BLaER1 treated with 17β-estradiol and CSF1 and Interleukin-3, amounts not matched to agents 10 nM and 100 nM (cell line): Measurements from ENCODE around the gene INAVA.
"Not testable (repeated sequence)": the region's sequence is repeated elsewhere in the genome, so short reads cannot be mapped to it uniquely, and the experiment has no call there.

Source experiments
- H3K27ac ChIP-seq, 11 experiments: shearing (Covaris generic); formaldehyde crosslinking; 2 replicates each; pipeline ENCODE4 v1.8.1; 2022
- H3K27me3 ChIP-seq, 11 experiments: shearing (Covaris generic); formaldehyde crosslinking; 2 replicates each; pipeline ENCODE4 v1.8.1; 2022
- H3K36me3 ChIP-seq, 11 experiments: shearing (Covaris generic); formaldehyde crosslinking; 2 replicates each; pipeline ENCODE4 v1.8.1; 2022
- H3K4me1 ChIP-seq, 10 experiments: shearing (Covaris generic); formaldehyde crosslinking; 2 replicates each; pipeline ENCODE4 v1.8.1; 2022
- H3K4me2 ChIP-seq, 11 experiments: shearing (Covaris generic); formaldehyde crosslinking; 2 replicates each; pipeline ENCODE4 v1.8.1; 2022
- H3K4me3 ChIP-seq, 10 experiments: shearing (Covaris generic); formaldehyde crosslinking; 2 replicates each; pipeline ENCODE4 v1.8.1; 2022
- H3K9ac ChIP-seq, 11 experiments: shearing (Covaris generic); formaldehyde crosslinking; 2 replicates each; pipeline ENCODE4 v1.8.1; 2022
- H3K9me3 ChIP-seq, 11 experiments: shearing (Covaris generic); formaldehyde crosslinking; replicated peaks in 1 of 11; 2 replicates each; pipeline ENCODE4 v1.8.1; 2022
- H4K20me1 ChIP-seq, 11 experiments: shearing (Covaris generic); formaldehyde crosslinking; 2 replicates each; pipeline ENCODE4 v1.8.1; 2022
- Cebpa-rat ChIP-seq, 11 experiments: shearing (Covaris generic); IDR thresholded peaks; 2 replicates each; pipeline ENCODE4 v1.8.1; 2022

The INAVA gene

DNA sequence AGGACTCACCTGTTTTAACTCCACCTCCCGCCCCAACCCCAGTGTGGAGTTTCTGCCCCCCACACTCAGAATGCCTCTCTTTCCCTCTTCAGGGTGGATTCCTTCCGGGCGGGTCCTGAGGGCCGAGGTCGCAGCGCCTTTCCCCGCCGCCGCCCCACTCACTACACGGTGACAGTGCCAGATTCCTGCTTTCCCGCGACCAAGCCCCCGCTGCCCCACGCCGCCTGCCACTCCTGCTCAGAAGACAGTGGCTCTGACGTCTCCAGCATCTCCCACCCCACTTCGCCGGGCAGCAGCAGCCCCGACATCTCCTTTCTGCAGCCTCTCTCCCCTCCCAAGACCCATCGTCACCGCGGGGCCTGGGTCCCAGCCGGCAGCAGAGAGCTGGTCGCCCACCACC lies 16.7 kb downstream of the INAVA start:
- Histone ChIP-seq H3K9ac (no peak overlapping the region), H3K4me2 (no peak overlapping the region), H3K4me1 (peaks cover 35 to 72% (median 67%) of the 10 kb centered on the region in 10 experiments), H3K4me3 (no peak overlapping the region), H3K27me3 (no peaks in the 10 kb centered on the region), H3K36me3 (no peaks in the 10 kb centered on the region), H3K27ac (peak overlapping the region in 3 of 11 experiments; percentile 30 to 67 (median 65); a peak in 3 of 22 replicates), H3K9me3 (no peaks in the 10 kb centered on the region), H4K20me1 (no peaks in the 10 kb centered on the region)
- no peak for TF ChIP-seq Cebpa-rat (IDR thresholded peaks at IDR 0.05)

DNA sequence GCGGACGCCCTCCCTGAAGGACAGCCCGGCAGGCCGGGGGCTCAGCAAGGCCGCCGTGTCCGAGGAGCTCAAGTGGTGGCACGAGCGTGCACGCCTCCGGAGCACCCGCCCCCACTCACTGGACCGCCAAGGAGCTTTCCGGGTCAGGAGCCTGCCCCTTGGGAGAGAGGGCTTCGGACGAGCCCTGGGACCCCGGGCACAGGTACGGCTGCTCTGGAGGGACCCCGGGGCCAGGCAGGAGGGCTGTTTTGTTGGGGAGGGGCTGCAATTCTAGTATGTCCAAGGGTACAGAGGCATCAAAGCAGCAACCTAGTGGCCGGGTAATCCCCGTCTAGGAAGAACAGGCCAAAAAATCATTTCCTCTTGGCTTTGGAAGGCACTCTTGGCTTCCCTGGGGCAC lies 17.2 kb downstream of the INAVA start:
- H3K4me1 ChIP-seq, result peaks cover 30 to 72% (median 67%) of the 10 kb centered on the region in 10 experiments
- H3K27me3 ChIP-seq, H3K4me2 ChIP-seq, H3K9me3 ChIP-seq, H3K36me3 ChIP-seq, H4K20me1 ChIP-seq, H3K9ac ChIP-seq, H3K4me3 ChIP-seq: not testable (repeated sequence)
- peak overlapping the region in 4 of 11 experiments; percentile 50 to 67 (median 66); a peak in 5 of 22 replicates for H3K27ac ChIP-seq

DNA sequence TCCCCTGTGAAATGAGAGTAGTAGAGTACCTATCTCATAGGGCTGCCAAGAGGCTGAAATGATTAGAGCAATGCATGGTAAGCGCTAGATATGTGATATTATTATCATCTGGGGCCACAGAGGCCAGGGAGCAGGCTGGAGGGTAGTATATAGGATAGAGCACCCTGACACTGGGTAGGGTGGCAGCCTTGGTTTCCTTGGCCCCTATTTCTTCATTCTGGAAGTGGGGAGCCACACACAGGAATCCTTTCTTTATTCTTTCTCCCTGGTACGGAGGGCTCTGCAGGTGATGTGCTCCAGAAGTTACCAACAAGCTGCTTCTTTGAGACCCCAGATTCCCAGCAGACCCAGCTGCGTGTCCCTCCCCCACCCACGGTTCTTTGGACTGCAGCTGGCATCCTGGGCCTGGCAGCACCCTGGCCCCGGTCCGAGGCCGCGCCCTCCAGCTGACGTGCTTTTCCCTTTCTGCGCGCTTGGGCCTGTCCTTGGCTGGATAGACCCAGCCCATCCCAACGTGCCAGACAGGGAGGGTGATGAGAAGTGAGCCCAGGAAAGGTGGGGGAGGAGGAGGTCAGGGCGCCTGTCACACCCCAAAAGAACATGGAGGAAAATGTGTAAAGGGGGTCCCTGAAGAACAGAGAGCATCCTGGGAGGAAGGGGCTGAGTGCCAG lies 18.2 kb downstream of the INAVA start:
- Histone ChIP-seq H4K20me1 (no peaks in the 10 kb centered on the region), H3K36me3 (no peaks in the 10 kb centered on the region), H3K27ac (peak overlapping the region in 5 of 11 experiments; percentile 7 to 67 (median 65); a peak in 8 of 22 replicates), H3K9me3 (no peaks in the 10 kb centered on the region), H3K9ac (peak overlapping the region in 2 of 11 experiments; percentile 18 to 33; a peak in 1 of 22 replicates), H3K4me1 (peaks cover 21 to 69% (median 63%) of the 10 kb centered on the region in 10 experiments), H3K4me3 (no peak overlapping the region), H3K27me3 (no peaks in the 10 kb centered on the region), H3K4me2 (peak overlapping the region in 7 of 11 experiments; percentile 3 to 36 (median 21); a peak in 7 of 22 replicates)
- TF ChIP-seq Cebpa-rat (IDR thresholded peaks at IDR 0.05), result no peak

DNA sequence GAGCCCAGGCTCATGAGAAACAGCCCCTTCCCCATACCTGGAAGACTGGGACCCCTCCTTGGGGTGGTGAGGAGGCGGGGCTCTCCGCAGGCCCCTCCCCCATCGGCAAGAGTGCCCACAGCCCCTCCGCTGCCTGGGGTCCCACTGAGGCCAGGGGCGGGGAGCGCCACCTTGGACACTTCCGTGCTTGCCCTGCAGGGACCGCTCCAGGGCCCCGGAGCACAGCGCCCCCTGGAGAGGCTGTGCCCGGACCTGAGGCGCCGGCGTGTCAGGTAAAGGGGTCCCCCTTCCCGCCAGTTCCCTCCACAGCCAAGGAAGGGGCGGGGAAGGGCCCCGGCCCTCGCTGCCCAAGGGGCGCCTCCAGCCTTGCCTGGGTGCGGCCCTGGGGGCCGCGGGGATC lies 21.5 kb downstream of the INAVA start:
- H3K9me3 ChIP-seq, result no peaks in the 10 kb centered on the region
- H4K20me1 ChIP-seq, result no peaks in the 10 kb centered on the region
- TF ChIP-seq Cebpa-rat (IDR thresholded peaks at IDR 0.05), result no peak
- H3K27ac ChIP-seq, result peak overlapping the region in 8 of 11 experiments; percentile 52 to 94 (median 74); a peak in 15 of 22 replicates
- peak overlapping the region in 10 of 11 experiments; percentile 24 to 78 (median 69); a peak in 18 of 22 replicates for H3K4me2 ChIP-seq
- H3K36me3 ChIP-seq, result no peaks in the 10 kb centered on the region
- no peak overlapping the region for H3K4me3 ChIP-seq
- peaks cover 14 to 54% (median 43%) of the 10 kb centered on the region in 10 experiments for H3K4me1 ChIP-seq
- H3K9ac ChIP-seq, result peak overlapping the region in 5 of 11 experiments; percentile 17 to 73 (median 66); a peak in 8 of 22 replicates
- H3K27me3 ChIP-seq, result no peaks in the 10 kb centered on the region

DNA sequence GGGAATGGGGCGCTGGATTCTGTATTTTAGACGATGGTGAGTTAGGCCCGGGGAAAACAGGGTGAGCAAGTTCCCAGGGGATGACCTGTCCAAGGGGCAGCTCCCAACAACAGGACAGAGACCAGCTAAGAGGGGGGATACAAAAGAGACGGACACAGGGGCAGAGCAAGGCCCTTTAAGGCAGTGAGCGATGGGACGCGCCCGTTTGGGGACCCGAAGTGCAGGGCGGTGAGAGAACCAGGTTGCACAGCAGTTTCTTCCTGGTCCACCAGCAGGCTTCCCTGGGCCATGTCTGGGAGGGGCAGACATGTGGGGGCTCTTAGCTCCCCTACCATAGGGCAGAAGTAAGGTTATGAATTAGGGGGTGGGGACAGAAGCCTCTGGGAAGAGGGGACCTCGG lies 22.0 kb downstream of the INAVA start:
- H3K27ac ChIP-seq, result peak overlapping the region in 7 of 11 experiments; percentile 28 to 94 (median 82); a peak in 13 of 22 replicates
- H3K9ac ChIP-seq, result peak overlapping the region in 4 of 11 experiments; percentile 15 to 73 (median 69); a peak in 3 of 22 replicates

DNA sequence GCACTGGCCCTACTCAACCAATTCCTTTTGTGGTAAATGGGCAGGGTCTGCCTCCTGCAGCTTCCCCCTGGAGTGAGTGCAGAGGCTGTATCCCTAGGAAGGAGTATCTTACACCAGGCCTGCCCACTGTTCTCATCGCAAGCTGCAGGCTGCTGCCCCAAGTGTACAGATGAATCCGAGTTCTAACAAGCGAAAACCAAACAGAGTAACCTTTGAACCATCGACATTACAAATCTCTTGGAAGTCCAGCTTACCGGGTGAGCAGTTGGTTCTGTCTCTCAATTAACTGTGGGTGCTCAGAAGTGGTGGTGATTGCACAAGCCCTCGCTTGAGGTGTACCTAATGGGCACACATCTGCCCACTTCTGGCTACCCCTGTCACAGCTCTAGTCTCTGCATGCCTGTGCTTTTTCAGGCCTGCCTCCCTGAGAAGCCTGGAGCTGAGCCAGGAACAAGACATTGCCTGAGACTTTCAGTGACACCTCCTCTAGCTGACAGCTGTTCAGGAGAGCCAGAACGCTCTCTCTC lies 22.7 kb downstream of the INAVA start:
- no peak for TF ChIP-seq Cebpa-rat (IDR thresholded peaks at IDR 0.05)
- H3K27ac ChIP-seq, result peak overlapping the region in 7 of 11 experiments; percentile 28 to 94 (median 82); a peak in 9 of 22 replicates
- peak overlapping the region in 8 of 11 experiments; percentile 23 to 78 (median 75); a peak in 6 of 22 replicates for H3K4me2 ChIP-seq
- no peaks in the 10 kb centered on the region for H3K27me3 ChIP-seq
- H3K9me3 ChIP-seq, result no peaks in the 10 kb centered on the region
- peak overlapping the region in 4 of 11 experiments; percentile 15 to 72 (median 55); a peak in 4 of 22 replicates for H3K9ac ChIP-seq
- no peaks in the 10 kb centered on the region for H4K20me1 ChIP-seq
- no peaks in the 10 kb centered on the region for H3K36me3 ChIP-seq
- H3K4me3 ChIP-seq, result no peak overlapping the region
- peaks cover 14 to 61% (median 48%) of the 10 kb centered on the region in 10 experiments for H3K4me1 ChIP-seq

More for the DNA sequence above, 22.0 kb downstream of the INAVA start:
- H3K4me1 ChIP-seq, result peaks cover 14 to 55% (median 44%) of the 10 kb centered on the region in 10 experiments
- H3K9me3 ChIP-seq, result no peaks in the 10 kb centered on the region
- no peak overlapping the region for H3K4me3 ChIP-seq
- H3K4me2 ChIP-seq, result peak overlapping the region in 7 of 11 experiments; percentile 24 to 78 (median 76); a peak in 8 of 22 replicates
- no peak for TF ChIP-seq Cebpa-rat (IDR thresholded peaks at IDR 0.05)
- H3K27me3 ChIP-seq, result no peaks in the 10 kb centered on the region
- no peaks in the 10 kb centered on the region for H4K20me1 ChIP-seq
- H3K36me3 ChIP-seq, result no peaks in the 10 kb centered on the region

DNA sequence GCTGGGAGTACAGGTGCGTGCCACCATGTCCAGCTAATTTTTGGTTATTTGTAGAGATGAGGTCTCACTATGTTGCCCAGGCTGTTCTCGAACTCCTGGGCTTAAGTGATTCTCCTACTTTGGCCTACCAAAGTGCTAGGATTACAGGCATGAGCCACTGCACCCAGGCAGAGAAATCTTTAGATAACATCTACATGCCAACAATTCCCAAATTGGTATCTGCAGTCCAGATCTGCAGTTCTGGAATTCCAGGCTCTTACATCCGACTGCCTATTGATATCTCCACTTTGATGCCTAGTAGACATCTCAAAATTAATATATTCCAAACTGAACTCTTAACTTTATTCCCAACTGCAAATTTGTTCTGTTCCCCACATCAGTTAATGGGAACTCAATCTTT lies 23.3 kb downstream of the INAVA start:
- Histone ChIP-seq H3K9ac (no peak overlapping the region), H3K9me3 (no peaks in the 10 kb centered on the region), H3K4me2 (no peak overlapping the region), H3K36me3 (no peaks in the 10 kb centered on the region), H3K4me1 (peaks cover 14 to 60% (median 46%) of the 10 kb centered on the region in 10 experiments), H4K20me1 (no peaks in the 10 kb centered on the region), H3K4me3 (no peak overlapping the region), H3K27me3 (no peaks in the 10 kb centered on the region), H3K27ac (peak overlapping the region in 2 of 11 experiments; percentile 28 to 30; a peak in 2 of 22 replicates)
- TF ChIP-seq Cebpa-rat (IDR thresholded peaks at IDR 0.05), result no peak

DNA sequence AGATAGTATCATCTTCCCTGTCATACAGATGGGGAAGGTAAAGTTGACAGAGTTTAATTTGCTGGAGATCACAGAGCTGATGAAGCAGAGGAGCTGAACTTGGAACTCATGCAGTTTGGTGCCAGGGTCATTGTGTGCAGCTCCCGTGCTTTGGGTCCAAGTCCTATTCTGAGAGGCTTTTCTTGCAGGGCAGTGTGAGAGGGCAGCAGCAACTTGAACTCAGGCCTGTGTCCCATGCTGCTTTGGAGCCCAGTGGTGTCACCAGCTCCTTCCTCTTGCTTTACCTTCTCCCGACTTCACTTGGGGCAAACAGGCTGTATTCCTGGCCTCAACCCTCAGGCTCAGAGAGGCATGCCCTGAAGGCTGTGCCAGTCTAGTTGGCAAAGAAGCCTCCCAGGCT lies 24.7 kb downstream of the INAVA start:
- Histone ChIP-seq H3K4me3 (no peak overlapping the region), H3K9ac (no peak overlapping the region), H3K4me2 (peak overlapping the region in 1 of 11 experiments; percentile 62; a peak in 2 of 22 replicates), H3K27me3 (no peaks in the 10 kb centered on the region), H4K20me1 (no peaks in the 10 kb centered on the region), H3K4me1 (peaks cover 14 to 50% (median 36%) of the 10 kb centered on the region in 10 experiments), H3K9me3 (no peaks in the 10 kb centered on the region), H3K36me3 (no peaks in the 10 kb centered on the region), H3K27ac (no peak overlapping the region; a peak in 1 of 22 replicates)
- TF ChIP-seq Cebpa-rat (IDR thresholded peaks at IDR 0.05), result no peak

DNA sequence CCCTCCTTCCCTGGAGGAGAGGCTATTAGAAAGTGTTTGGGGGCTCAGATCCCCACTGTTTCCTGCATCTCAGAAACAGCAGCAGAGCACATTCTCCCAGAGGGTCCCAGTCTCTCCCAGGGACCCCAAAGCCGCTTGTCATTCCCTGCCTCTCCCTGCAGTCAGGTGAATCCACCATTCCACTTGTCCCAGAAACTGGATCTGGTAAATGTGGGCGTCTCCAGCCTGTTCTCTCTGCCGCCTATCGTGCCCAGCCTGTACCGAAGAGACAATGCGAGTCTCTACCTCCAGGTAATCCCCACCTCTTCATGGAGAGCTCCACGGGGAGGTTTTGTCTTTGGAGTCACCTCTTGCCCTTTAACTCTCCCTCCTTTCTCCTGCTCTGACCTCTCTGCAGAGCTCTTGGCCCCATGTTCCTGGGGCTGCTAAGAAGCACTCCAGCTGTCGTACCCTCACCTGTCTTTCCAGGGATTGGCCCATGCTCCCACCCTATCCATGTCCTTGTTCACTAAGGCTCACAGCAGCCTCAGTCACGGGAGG lies 26.9 kb downstream of the INAVA start:
- no peaks in the 10 kb centered on the region for H3K9me3 ChIP-seq
- H3K4me2 ChIP-seq, result peak overlapping the region in 4 of 11 experiments; percentile 46 to 62 (median 51); a peak in 2 of 22 replicates
- no peaks in the 10 kb centered on the region for H4K20me1 ChIP-seq
- H3K4me1 ChIP-seq, result peaks cover 13 to 53% (median 36%) of the 10 kb centered on the region in 10 experiments; a peak in 19 of 20 replicates
- H3K4me3 ChIP-seq, result no peak overlapping the region
- no peak overlapping the region for H3K27ac ChIP-seq
- H3K27me3 ChIP-seq, result no peaks in the 10 kb centered on the region
- no peak for TF ChIP-seq Cebpa-rat (IDR thresholded peaks at IDR 0.05)
- no peak overlapping the region for H3K9ac ChIP-seq
- no peaks in the 10 kb centered on the region for H3K36me3 ChIP-seq
